Mesenchymal stem cell (in vitro differentiated cells and primary cell): ENCODE data around the gene ABCC6.
"Not testable (repeated sequence)": the region's sequence is repeated elsewhere in the genome, so short reads cannot be mapped to it uniquely, and the experiment has no call there.

ENCODE experiments used
- DNase-seq: peaks from one replicate; pipeline ENCODE4 v3.0.0-alpha.2; 2013
- H2AFZ ChIP-seq: one replicate; pipeline ENCODE4 v1.6.1; 2013; ENCODE audit warnings: low read depth, mild to moderate bottlenecking, control low read depth, inconsistent platforms, low read length, moderate library complexity
- H2AK5ac ChIP-seq: 2 replicates; pipeline ENCODE4 v1.6.1; 2013; ENCODE audit warnings: low read length, moderate library complexity, mild to moderate bottlenecking, inconsistent platforms; ENCODE audit not compliant: severe bottlenecking
- H2BK120ac ChIP-seq: one replicate; pipeline ENCODE4 v1.6.1; 2013; ENCODE audit warnings: low read depth, mild to moderate bottlenecking, inconsistent platforms, low read length, moderate library complexity
- H2BK12ac ChIP-seq, 2 experiments: one replicate each; pipeline ENCODE4 v1.6.1; 2013; ENCODE audit warnings: inconsistent platforms in 2 of 2, low read length in 2 of 2, mild to moderate bottlenecking in 2 of 2, moderate library complexity in 2 of 2, control low read depth in 1 of 2
- H2BK15ac ChIP-seq: one replicate; pipeline ENCODE4 v1.6.1; 2013; ENCODE audit warnings: mild to moderate bottlenecking, low read depth, inconsistent platforms; ENCODE audit not compliant: poor library complexity, severe bottlenecking
- H2BK5ac ChIP-seq: 2 replicates; pipeline ENCODE4 v1.6.1; 2013; ENCODE audit warnings: low read depth, mild to moderate bottlenecking, low read length, control low read depth, inconsistent platforms; ENCODE audit not compliant: poor library complexity, severe bottlenecking
- H3K14ac ChIP-seq, 2 experiments: one replicate each; pipeline ENCODE4 v1.6.1; 2013; ENCODE audit warnings: inconsistent platforms in 2 of 2, low read length in 2 of 2, control low read depth in 1 of 2, mild to moderate bottlenecking in 1 of 2, moderate library complexity in 1 of 2
- H3K18ac ChIP-seq, 2 experiments: one replicate each; pipeline ENCODE4 v1.6.1; 2013; ENCODE audit warnings: inconsistent platforms in 2 of 2, low read length in 2 of 2, control low read depth in 1 of 2, low read depth in 1 of 2, mild to moderate bottlenecking in 1 of 2
- H3K23ac ChIP-seq, 2 experiments: one replicate each; pipeline ENCODE4 v1.6.1; 2013; ENCODE audit warnings: inconsistent platforms in 2 of 2, low read length in 2 of 2, mild to moderate bottlenecking in 2 of 2, moderate library complexity in 2 of 2, control low read depth in 1 of 2
- H3K27ac ChIP-seq: 2 replicates; pipeline ENCODE4 v1.5.1; 2013; ENCODE audit warnings: mild to moderate bottlenecking, moderate library complexity, low read length, control low read depth, inconsistent platforms; ENCODE audit not compliant: poor library complexity, severe bottlenecking
- H3K27me3 ChIP-seq, 2 experiments: 2 replicates each; pipeline versions ENCODE4 v1.6.1 to v1.7.0; 2013; ENCODE audit warnings: low read length in 2 of 2, mild to moderate bottlenecking in 2 of 2, moderate library complexity in 2 of 2, control low read depth in 1 of 2, inconsistent platforms in 1 of 2; ENCODE audit not compliant: control insufficient read depth in 1 of 2, insufficient read depth in 1 of 2
- H3K36me3 ChIP-seq, 2 experiments: 2 replicates each; pipeline versions ENCODE4 v1.6.1 to v1.7.0; 2013; ENCODE audit warnings: low read length in 2 of 2, control low read depth in 1 of 2, inconsistent platforms in 1 of 2, low read depth in 1 of 2, mild to moderate bottlenecking in 1 of 2; ENCODE audit not compliant: insufficient read depth in 2 of 2, control insufficient read depth in 1 of 2
- H3K4ac ChIP-seq, 2 experiments: one replicate each; pipeline ENCODE4 v1.6.1; 2013; ENCODE audit warnings: inconsistent platforms in 2 of 2, low read length in 2 of 2, mild to moderate bottlenecking in 2 of 2, moderate library complexity in 2 of 2, control low read depth in 1 of 2, low read depth in 1 of 2
- H3K4me1 ChIP-seq: 2 replicates; pipeline ENCODE4 v1.6.1; 2013; ENCODE audit warnings: low read depth, low read length, control low read depth; ENCODE audit not compliant: control insufficient read depth, insufficient read depth
- H3K4me2 ChIP-seq: 2 replicates; pipeline ENCODE4 v1.6.1; 2013; ENCODE audit warnings: low read length, mild to moderate bottlenecking, inconsistent platforms; ENCODE audit not compliant: poor library complexity, severe bottlenecking
- H3K4me3 ChIP-seq, 2 experiments: 2 replicates each; pipeline versions ENCODE4 v1.5.1 to v1.7.0; 2013; ENCODE audit warnings: low read length in 2 of 2, mild to moderate bottlenecking in 2 of 2, control low read depth in 1 of 2, low read depth in 1 of 2; ENCODE audit not compliant: insufficient read depth in 1 of 2
- H3K79me1 ChIP-seq: replicated peaks from 2 replicates; pipeline ENCODE4 v1.6.1; 2013; ENCODE audit warnings: mild to moderate bottlenecking, control low read depth, low read length, inconsistent platforms; ENCODE audit not compliant: poor library complexity, severe bottlenecking
- H3K9ac ChIP-seq: 2 replicates; pipeline ENCODE4 v1.7.0; 2013; ENCODE audit warnings: mild to moderate bottlenecking, low read length, moderate library complexity
- H3K9me3 ChIP-seq: 2 replicates; pipeline ENCODE4 v1.7.0; 2013; ENCODE audit warnings: mild to moderate bottlenecking, low read length; ENCODE audit not compliant: control insufficient read depth
- H4K8ac ChIP-seq: one replicate; pipeline ENCODE4 v1.6.1; 2013; ENCODE audit warnings: inconsistent platforms, mild to moderate bottlenecking, low read length, moderate library complexity
- H4K91ac ChIP-seq: one replicate; pipeline ENCODE4 v1.6.1; 2013; ENCODE audit warnings: mild to moderate bottlenecking, low read length, inconsistent platforms
- WGBS: methylation state at CpG from one replicate; pipeline ENCODE4 v1.1.7; 2013; ENCODE audit warnings: mixed read lengths; 5-methylcytosine and 5-hydroxymethylcytosine counted together

The ABCC6 gene

GRCh38 chr16:16191493-16192167, 31.7 kb downstream of the ABCC6 start:
- Histone ChIP-seq H3K4me3 (no peak overlapping the region), H3K4me1 (peaks cover 2% of the 10 kb centered on the region), H3K79me1 (no peaks in the 10 kb centered on the region), H4K91ac (peak overlapping the region; percentile 35), H3K4ac (no peak overlapping the region), H2BK12ac (no peak overlapping the region), H2BK5ac (no peak overlapping the region), H2AK5ac (no peak overlapping the region), H3K4me2 (no peak overlapping the region), H3K18ac (no peak overlapping the region), H3K14ac (no peak overlapping the region), H2BK15ac (no peak overlapping the region), H3K9me3 (no peaks in the 10 kb centered on the region), H3K23ac (no peak overlapping the region), H3K9ac (no peak overlapping the region), H4K8ac (no peak overlapping the region), H2BK120ac (no peak overlapping the region), H3K27me3 (peaks cover 17 to 58% of the 10 kb centered on the region in 2 experiments), H2AFZ (no peak overlapping the region), H3K27ac (no peak overlapping the region), H3K36me3 (peaks cover 0 to 20% of the 10 kb centered on the region in 2 experiments)
- no peak for DNase-seq
- 52% methylated on average over 7 of the region's 8 CpGs for WGBS

GRCh38 chr16:16190966-16191365, 32.3 kb downstream of the ABCC6 start:
- not testable (repeated sequence) for H3K4me3 ChIP-seq
- 78% methylated on average over 12 of the region's 12 CpGs for WGBS

GRCh38 chr16:16190546-16190945, 32.7 kb downstream of the ABCC6 start:
- Histone ChIP-seq H3K4me3 (no peak overlapping the region), H3K9ac (no peak overlapping the region)
- WGBS: 100% methylated on average over 2 of the region's 5 CpGs

More at GRCh38 chr16:16190966-16191365, 32.3 kb downstream of the ABCC6 start:
- H2BK15ac ChIP-seq, H3K4ac ChIP-seq, H3K4me1 ChIP-seq, H3K27ac ChIP-seq, DNase-seq, H3K14ac ChIP-seq, H2BK12ac ChIP-seq, H3K79me1 ChIP-seq, H4K8ac ChIP-seq, H3K23ac ChIP-seq, H3K4me2 ChIP-seq, H4K91ac ChIP-seq, H2AFZ ChIP-seq, H2BK120ac ChIP-seq, H2AK5ac ChIP-seq, H3K18ac ChIP-seq, H3K9ac ChIP-seq, H3K9me3 ChIP-seq, H2BK5ac ChIP-seq: not testable (repeated sequence)
- Histone ChIP-seq H3K27me3 (peaks cover 17 to 53% of the 10 kb centered on the region in 2 experiments), H3K36me3 (peaks cover 0 to 20% of the 10 kb centered on the region in 2 experiments)

GRCh38 chr16:16189842-16190241, 33.5 kb downstream of the ABCC6 start:
- H3K27ac ChIP-seq: no peak overlapping the region

More at GRCh38 chr16:16190546-16190945, 32.7 kb downstream of the ABCC6 start:
- H3K27ac ChIP-seq: no peak overlapping the region
- no peak overlapping the region for H2BK15ac ChIP-seq
- peaks cover 17 to 53% of the 10 kb centered on the region in 2 experiments for H3K27me3 ChIP-seq
- no peak overlapping the region for H4K91ac ChIP-seq
- H3K14ac ChIP-seq: no peak overlapping the region
- no peak overlapping the region for H2AK5ac ChIP-seq
- no peak overlapping the region for H2BK5ac ChIP-seq
- H2BK120ac ChIP-seq: no peak overlapping the region
- no peaks in the 10 kb centered on the region for H3K9me3 ChIP-seq
- H3K79me1 ChIP-seq: no peaks in the 10 kb centered on the region
- H3K4me2 ChIP-seq: no peak overlapping the region
- H2AFZ ChIP-seq: no peak overlapping the region
- peaks cover 0 to 20% of the 10 kb centered on the region in 2 experiments for H3K36me3 ChIP-seq
- H2BK12ac ChIP-seq: no peak overlapping the region
- no peak overlapping the region for H3K23ac ChIP-seq
- peaks cover 2% of the 10 kb centered on the region for H3K4me1 ChIP-seq
- H3K18ac ChIP-seq: no peak overlapping the region
- DNase-seq: no peak
- no peak overlapping the region for H4K8ac ChIP-seq
- no peak overlapping the region for H3K4ac ChIP-seq

More at GRCh38 chr16:16189842-16190241, 33.5 kb downstream of the ABCC6 start:
- no peak overlapping the region for H2BK5ac ChIP-seq
- H3K23ac ChIP-seq: no peak overlapping the region
- no peak for DNase-seq
- no peaks in the 10 kb centered on the region for H3K79me1 ChIP-seq
- peaks cover 2% of the 10 kb centered on the region for H3K4me1 ChIP-seq
- no peak overlapping the region for H2AK5ac ChIP-seq
- H3K4me3 ChIP-seq: no peak overlapping the region
- H4K91ac ChIP-seq: no peak overlapping the region
- no peak overlapping the region for H3K4ac ChIP-seq
- no peak overlapping the region for H3K14ac ChIP-seq
- no peak overlapping the region for H4K8ac ChIP-seq
- no peaks in the 10 kb centered on the region for H3K9me3 ChIP-seq
- no peak overlapping the region for H3K18ac ChIP-seq
- H2BK120ac ChIP-seq: no peak overlapping the region
- H2BK15ac ChIP-seq: no peak overlapping the region
- peaks cover 0 to 20% of the 10 kb centered on the region in 2 experiments for H3K36me3 ChIP-seq
- 89% methylated on average over 6 of the region's 8 CpGs for WGBS
- H2BK12ac ChIP-seq: no peak overlapping the region
- H2AFZ ChIP-seq: no peak overlapping the region
- H3K9ac ChIP-seq: no peak overlapping the region
- H3K27me3 ChIP-seq: peaks cover 17 to 54% of the 10 kb centered on the region in 2 experiments
- no peak overlapping the region for H3K4me2 ChIP-seq
